ENCODE results near the gene STMN1. TPM values are rescaled to one million over a fixed set of nuclear protein-coding genes. Genes with fewer than 3 reads are reported as not detected.

STMN1 gene
- total RNA-seq, 1 experiment from 2014 or later: 206 TPM

- Histone ChIP-seq H3K79me2 (ENCODE audit: low read length) (peaks cover 7% of the 10 kb centered on the region; the same call in 1 of the 2 replicates), H3K4me2 (ENCODE audit: low read length) (no peak overlapping the region), H3K27ac (ENCODE audit: low read length) (no peak overlapping the region), H3K36me3 (ENCODE audit: low read depth, low read length) (no peaks in the 10 kb centered on the region), H3K4me3 (ENCODE audit: low read length) (no peak overlapping the region), H4K20me1 (ENCODE audit: low read length) (no peaks in the 10 kb centered on the region), H2AFZ (ENCODE audit: low read length) (no peak overlapping the region), H3K9me2 (replicated peaks; ENCODE audit: low read length) (no peaks in the 10 kb centered on the region), H3K9ac (ENCODE audit: low read length) (no peak overlapping the region), H3K9me3 (ENCODE audit: low read length) (no peaks in the 10 kb centered on the region), H3K27me3 (ENCODE audit: low read length) (no peaks in the 10 kb centered on the region), H3F3A (ENCODE audit: low read length, unreplicated experiment) (no peaks in the 10 kb centered on the region), H3K4me1 (ENCODE audit: insufficient read depth, low read length) (peaks cover 6% of the 10 kb centered on the region; the same call in 1 of the 2 replicates)
- CTCF ChIA-PET: no interaction called here
- TF ChIP-seq EZH2phosphoT487 (IDR thresholded peaks at IDR 0.05; ENCODE audit: borderline replicate concordance, low read length) (no peak), EZH2 (IDR thresholded peaks at IDR 0.05; ENCODE audit: low read length, unreplicated experiment) (no peak), CTCF (conservative IDR thresholded peaks at IDR 0.05; ENCODE audit: low read depth, low read length) (no peak)
- no TSS peak for BruUV-seq (replicated peaks)
- DNase-seq (no peak), ATAC-seq (no peak)
- POLR2A ChIA-PET (ENCODE audit: unreplicated experiment): no interaction called here
- intact Hi-C loops (cut with micrococcal nuclease): no loop called here
Measured at GRCh38 chr1:25870614-25871013, 35.6 kb downstream of the STMN1 start.

- H3K9ac ChIP-seq (ENCODE audit: low read length): no peak overlapping the region
- peaks cover 7% of the 10 kb centered on the region; the same call in 1 of the 2 replicates for H3K79me2 ChIP-seq (ENCODE audit: low read length)
- no peak for ATAC-seq
- peaks cover 6% of the 10 kb centered on the region; the same call in 1 of the 2 replicates for H3K4me1 ChIP-seq (ENCODE audit: insufficient read depth, low read length)
- ChIA-PET CTCF (no interaction called here), POLR2A (ENCODE audit: unreplicated experiment) (interaction anchor here (0.6 kb wide), 1 partner anchor 26 kb away, joined by 4 read pairs; no protein-coding TSS in a partner anchor)
- no peak for TF ChIP-seq EZH2phosphoT487 (IDR thresholded peaks at IDR 0.05; ENCODE audit: borderline replicate concordance, low read length)
- no peak for TF ChIP-seq EZH2 (IDR thresholded peaks at IDR 0.05; ENCODE audit: low read length, unreplicated experiment)
- TF ChIP-seq CTCF (conservative IDR thresholded peaks at IDR 0.05; ENCODE audit: low read depth, low read length): no peak
- intact Hi-C loops (cut with micrococcal nuclease): no loop called here
- no peak overlapping the region for H3K4me2 ChIP-seq (ENCODE audit: low read length)
- no peaks in the 10 kb centered on the region for H3F3A ChIP-seq (ENCODE audit: low read length, unreplicated experiment)
- H3K9me3 ChIP-seq (ENCODE audit: low read length): no peaks in the 10 kb centered on the region
- no peaks in the 10 kb centered on the region for H4K20me1 ChIP-seq (ENCODE audit: low read length)
- H2AFZ ChIP-seq (ENCODE audit: low read length): no peak overlapping the region
- BruUV-seq (replicated peaks): no TSS peak
- no peak overlapping the region for H3K27ac ChIP-seq (ENCODE audit: low read length)
- H3K9me2 ChIP-seq (replicated peaks; ENCODE audit: low read length): no peaks in the 10 kb centered on the region
- no peak for DNase-seq
- no peaks in the 10 kb centered on the region for H3K27me3 ChIP-seq (ENCODE audit: low read length)
- no peak overlapping the region for H3K4me3 ChIP-seq (ENCODE audit: low read length)
- H3K36me3 ChIP-seq (ENCODE audit: low read depth, low read length): no peaks in the 10 kb centered on the region
Measured at GRCh38 chr1:25869909-25870606, 36.2 kb downstream of the STMN1 start.

Measured in PC-3 (cell line).